WTC11 (cell line): ENCODE results near the gene ADGRL1.

Experiments
- ATF1 ChIP-seq: sonication (generic); formaldehyde crosslinking; IDR thresholded peaks from 2 replicates; pipeline ENCODE4 v1.8.1; 2023; ENCODE audit warnings: mild to moderate bottlenecking, moderate library complexity, missing genetic modification reagents
- CREB1 ChIP-seq: sonication (generic); formaldehyde crosslinking; IDR thresholded peaks from 2 replicates; pipeline ENCODE4 v1.8.0; 2023; ENCODE audit warnings: mild to moderate bottlenecking, missing genetic modification reagents
- ETV6 ChIP-seq: sonication (generic); formaldehyde crosslinking; IDR thresholded peaks from 2 replicates; pipeline ENCODE4 v1.8.1; 2022; ENCODE audit warnings: mild to moderate bottlenecking, missing genetic modification reagents
- FOXP1 ChIP-seq: sonication (generic); formaldehyde crosslinking; IDR thresholded peaks from 2 replicates; pipeline ENCODE4 v1.8.0; 2022; ENCODE audit warnings: missing genetic modification reagents, mild to moderate bottlenecking, moderate library complexity, borderline replicate concordance
- JUN ChIP-seq: sonication (generic); formaldehyde crosslinking; IDR thresholded peaks from 2 replicates; pipeline ENCODE4 v1.8.0; 2023; ENCODE audit warnings: mild to moderate bottlenecking, missing genetic modification reagents
- NFYB ChIP-seq: sonication (generic); formaldehyde crosslinking; conservative IDR thresholded peaks from 2 replicates; pipeline ENCODE4 v1.8.0; 2022; ENCODE audit warnings: low read depth, missing genetic modification reagents
- NR3C1 ChIP-seq: sonication (generic); formaldehyde crosslinking; conservative IDR thresholded peaks from 2 replicates; pipeline ENCODE4 v1.8.1; 2023; ENCODE audit warnings: low read depth, mild to moderate bottlenecking, missing genetic modification reagents
- TF ChIP-seq, protein P1 (sequence below): sonication (generic); formaldehyde crosslinking; conservative IDR thresholded peaks from 2 replicates; pipeline ENCODE4 v1.8.1; 2022; ENCODE audit warnings: mild to moderate bottlenecking, missing genetic modification reagents
- TF ChIP-seq, protein P2 (sequence below): sonication (generic); formaldehyde crosslinking; IDR thresholded peaks from 2 replicates; pipeline ENCODE4 v1.8.0; 2023; ENCODE audit warnings: missing genetic modification reagents, mild to moderate bottlenecking, borderline replicate concordance
- TF ChIP-seq, protein P3 (sequence below): fragments of 200-600 bp; IDR thresholded peaks from 2 replicates; pipeline ENCODE4 v1.8.0; 2022; ENCODE audit warnings: antibody characterized with exemption
- TF ChIP-seq, protein P4 (sequence below): sonication (generic); formaldehyde crosslinking; IDR thresholded peaks from 2 replicates; pipeline ENCODE4 v1.8.1; 2023; ENCODE audit warnings: mild to moderate bottlenecking, moderate library complexity, missing genetic modification reagents
- TF ChIP-seq, protein P5 (sequence below): sonication (generic); formaldehyde crosslinking; IDR thresholded peaks from 2 replicates; pipeline ENCODE4 v1.8.1; 2022; ENCODE audit warnings: low read depth, missing genetic modification reagents, borderline replicate concordance
- TF ChIP-seq, protein P6 (sequence below): sonication (generic); formaldehyde crosslinking; IDR thresholded peaks from 2 replicates; pipeline ENCODE4 v1.8.0; 2022; ENCODE audit warnings: mild to moderate bottlenecking, missing genetic modification reagents

DNA sequence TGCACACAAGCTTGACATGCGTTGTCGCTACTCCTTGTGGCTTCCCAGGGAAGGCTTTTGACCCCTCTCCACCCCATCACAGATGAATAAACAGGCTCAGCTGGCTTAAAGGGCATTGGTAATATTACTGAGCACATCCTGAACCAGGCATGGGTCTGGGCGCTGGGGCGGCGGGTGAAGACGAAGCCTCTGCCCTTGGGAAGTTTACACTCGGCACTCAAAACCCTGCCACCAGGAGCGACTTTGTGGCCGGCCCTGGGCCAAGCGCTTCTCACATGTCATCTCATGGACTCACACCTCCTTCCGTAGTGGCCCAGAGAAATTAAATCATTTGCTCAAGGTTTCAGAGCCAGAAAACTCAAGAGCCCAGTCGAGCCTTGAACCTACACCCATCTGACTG is 37.0 kb downstream of the ADGRL1 start:
- TF ChIP-seq, protein P1, sequence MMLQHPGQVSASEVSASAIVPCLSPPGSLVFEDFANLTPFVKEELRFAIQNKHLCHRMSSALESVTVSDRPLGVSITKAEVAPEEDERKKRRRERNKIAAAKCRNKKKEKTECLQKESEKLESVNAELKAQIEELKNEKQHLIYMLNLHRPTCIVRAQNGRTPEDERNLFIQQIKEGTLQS: no peak
- TF ChIP-seq ATF1 (no peak), ETV6 (CRISPR knock-in tag) (no peak), FOXP1 (CRISPR knock-in tag) (no peak), NR3C1 (no peak), JUN (CRISPR knock-in tag) (no peak), NFYB (no peak), CREB1 (CRISPR knock-in tag) (no peak)
- TF ChIP-seq, protein P2, sequence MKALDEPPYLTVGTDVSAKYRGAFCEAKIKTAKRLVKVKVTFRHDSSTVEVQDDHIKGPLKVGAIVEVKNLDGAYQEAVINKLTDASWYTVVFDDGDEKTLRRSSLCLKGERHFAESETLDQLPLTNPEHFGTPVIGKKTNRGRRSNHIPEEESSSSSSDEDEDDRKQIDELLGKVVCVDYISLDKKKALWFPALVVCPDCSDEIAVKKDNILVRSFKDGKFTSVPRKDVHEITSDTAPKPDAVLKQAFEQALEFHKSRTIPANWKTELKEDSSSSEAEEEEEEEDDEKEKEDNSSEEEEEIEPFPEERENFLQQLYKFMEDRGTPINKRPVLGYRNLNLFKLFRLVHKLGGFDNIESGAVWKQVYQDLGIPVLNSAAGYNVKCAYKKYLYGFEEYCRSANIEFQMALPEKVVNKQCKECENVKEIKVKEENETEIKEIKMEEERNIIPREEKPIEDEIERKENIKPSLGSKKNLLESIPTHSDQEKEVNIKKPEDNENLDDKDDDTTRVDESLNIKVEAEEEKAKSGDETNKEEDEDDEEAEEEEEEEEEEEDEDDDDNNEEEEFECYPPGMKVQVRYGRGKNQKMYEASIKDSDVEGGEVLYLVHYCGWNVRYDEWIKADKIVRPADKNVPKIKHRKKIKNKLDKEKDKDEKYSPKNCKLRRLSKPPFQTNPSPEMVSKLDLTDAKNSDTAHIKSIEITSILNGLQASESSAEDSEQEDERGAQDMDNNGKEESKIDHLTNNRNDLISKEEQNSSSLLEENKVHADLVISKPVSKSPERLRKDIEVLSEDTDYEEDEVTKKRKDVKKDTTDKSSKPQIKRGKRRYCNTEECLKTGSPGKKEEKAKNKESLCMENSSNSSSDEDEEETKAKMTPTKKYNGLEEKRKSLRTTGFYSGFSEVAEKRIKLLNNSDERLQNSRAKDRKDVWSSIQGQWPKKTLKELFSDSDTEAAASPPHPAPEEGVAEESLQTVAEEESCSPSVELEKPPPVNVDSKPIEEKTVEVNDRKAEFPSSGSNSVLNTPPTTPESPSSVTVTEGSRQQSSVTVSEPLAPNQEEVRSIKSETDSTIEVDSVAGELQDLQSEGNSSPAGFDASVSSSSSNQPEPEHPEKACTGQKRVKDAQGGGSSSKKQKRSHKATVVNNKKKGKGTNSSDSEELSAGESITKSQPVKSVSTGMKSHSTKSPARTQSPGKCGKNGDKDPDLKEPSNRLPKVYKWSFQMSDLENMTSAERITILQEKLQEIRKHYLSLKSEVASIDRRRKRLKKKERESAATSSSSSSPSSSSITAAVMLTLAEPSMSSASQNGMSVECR (CRISPR knock-in tag): no peak
- TF ChIP-seq, protein P3, sequence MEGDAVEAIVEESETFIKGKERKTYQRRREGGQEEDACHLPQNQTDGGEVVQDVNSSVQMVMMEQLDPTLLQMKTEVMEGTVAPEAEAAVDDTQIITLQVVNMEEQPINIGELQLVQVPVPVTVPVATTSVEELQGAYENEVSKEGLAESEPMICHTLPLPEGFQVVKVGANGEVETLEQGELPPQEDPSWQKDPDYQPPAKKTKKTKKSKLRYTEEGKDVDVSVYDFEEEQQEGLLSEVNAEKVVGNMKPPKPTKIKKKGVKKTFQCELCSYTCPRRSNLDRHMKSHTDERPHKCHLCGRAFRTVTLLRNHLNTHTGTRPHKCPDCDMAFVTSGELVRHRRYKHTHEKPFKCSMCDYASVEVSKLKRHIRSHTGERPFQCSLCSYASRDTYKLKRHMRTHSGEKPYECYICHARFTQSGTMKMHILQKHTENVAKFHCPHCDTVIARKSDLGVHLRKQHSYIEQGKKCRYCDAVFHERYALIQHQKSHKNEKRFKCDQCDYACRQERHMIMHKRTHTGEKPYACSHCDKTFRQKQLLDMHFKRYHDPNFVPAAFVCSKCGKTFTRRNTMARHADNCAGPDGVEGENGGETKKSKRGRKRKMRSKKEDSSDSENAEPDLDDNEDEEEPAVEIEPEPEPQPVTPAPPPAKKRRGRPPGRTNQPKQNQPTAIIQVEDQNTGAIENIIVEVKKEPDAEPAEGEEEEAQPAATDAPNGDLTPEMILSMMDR: no peak
- TF ChIP-seq, protein P4, sequence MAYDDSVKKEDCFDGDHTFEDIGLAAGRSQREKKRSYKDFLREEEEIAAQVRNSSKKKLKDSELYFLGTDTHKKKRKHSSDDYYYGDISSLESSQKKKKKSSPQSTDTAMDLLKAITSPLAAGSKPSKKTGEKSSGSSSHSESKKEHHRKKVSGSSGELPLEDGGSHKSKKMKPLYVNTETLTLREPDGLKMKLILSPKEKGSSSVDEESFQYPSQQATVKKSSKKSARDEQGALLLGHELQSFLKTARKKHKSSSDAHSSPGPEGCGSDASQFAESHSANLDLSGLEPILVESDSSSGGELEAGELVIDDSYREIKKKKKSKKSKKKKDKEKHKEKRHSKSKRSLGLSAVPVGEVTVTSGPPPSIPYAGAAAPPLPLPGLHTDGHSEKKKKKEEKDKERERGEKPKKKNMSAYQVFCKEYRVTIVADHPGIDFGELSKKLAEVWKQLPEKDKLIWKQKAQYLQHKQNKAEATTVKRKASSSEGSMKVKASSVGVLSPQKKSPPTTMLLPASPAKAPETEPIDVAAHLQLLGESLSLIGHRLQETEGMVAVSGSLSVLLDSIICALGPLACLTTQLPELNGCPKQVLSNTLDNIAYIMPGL (CRISPR knock-in tag): no peak
- TF ChIP-seq, protein P5, sequence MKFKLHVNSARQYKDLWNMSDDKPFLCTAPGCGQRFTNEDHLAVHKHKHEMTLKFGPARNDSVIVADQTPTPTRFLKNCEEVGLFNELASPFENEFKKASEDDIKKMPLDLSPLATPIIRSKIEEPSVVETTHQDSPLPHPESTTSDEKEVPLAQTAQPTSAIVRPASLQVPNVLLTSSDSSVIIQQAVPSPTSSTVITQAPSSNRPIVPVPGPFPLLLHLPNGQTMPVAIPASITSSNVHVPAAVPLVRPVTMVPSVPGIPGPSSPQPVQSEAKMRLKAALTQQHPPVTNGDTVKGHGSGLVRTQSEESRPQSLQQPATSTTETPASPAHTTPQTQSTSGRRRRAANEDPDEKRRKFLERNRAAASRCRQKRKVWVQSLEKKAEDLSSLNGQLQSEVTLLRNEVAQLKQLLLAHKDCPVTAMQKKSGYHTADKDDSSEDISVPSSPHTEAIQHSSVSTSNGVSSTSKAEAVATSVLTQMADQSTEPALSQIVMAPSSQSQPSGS (CRISPR knock-in tag): no peak
- TF ChIP-seq, protein P6, sequence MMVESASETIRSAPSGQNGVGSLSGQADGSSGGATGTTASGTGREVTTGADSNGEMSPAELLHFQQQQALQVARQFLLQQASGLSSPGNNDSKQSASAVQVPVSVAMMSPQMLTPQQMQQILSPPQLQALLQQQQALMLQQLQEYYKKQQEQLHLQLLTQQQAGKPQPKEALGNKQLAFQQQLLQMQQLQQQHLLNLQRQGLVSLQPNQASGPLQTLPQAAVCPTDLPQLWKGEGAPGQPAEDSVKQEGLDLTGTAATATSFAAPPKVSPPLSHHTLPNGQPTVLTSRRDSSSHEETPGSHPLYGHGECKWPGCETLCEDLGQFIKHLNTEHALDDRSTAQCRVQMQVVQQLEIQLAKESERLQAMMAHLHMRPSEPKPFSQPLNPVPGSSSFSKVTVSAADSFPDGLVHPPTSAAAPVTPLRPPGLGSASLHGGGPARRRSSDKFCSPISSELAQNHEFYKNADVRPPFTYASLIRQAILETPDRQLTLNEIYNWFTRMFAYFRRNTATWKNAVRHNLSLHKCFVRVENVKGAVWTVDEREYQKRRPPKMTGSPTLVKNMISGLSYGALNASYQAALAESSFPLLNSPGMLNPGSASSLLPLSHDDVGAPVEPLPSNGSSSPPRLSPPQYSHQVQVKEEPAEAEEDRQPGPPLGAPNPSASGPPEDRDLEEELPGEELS (CRISPR knock-in tag): no peak
